ENCODE measurements around the gene STIM1.

- TF ChIP-seq CTCF (IDR thresholded peaks at IDR 0.05; ENCODE audit: borderline replicate concordance, extremely low read depth, low read length, poor library complexity, severe bottlenecking) (no peak), EZH2 (IDR thresholded peaks at IDR 0.05; ENCODE audit: borderline replicate concordance, low read depth, low read length, severe bottlenecking) (no peak)
These were observed 47.0 kb downstream of the STIM1 start for GRCh38 chr11:3902441-3902840.

Data from DND-41 (cell line).